HG03025 (cell line): ENCODE data around the gene COMMD4.
"Not testable (repeated sequence)": the region's sequence is repeated elsewhere in the genome, so short reads cannot be mapped to it uniquely, and the experiment has no call there.

Experiments used
- ATAC-seq: cut with Tn5 transposase; IDR thresholded peaks from one replicate; pipeline ENCODE4 v1.9.1; 2021; ENCODE audit warnings: mild to moderate bottlenecking, moderate library complexity; ENCODE audit not compliant: unreplicated experiment, low FRiP score

COMMD4 gene

GRCh38 chr15:75329571-75329970 lies 6.3 kb upstream of the COMMD4 start:
- no peak for ATAC-seq

- ATAC-seq: not testable (repeated sequence)
These were observed 3.8 kb upstream of the COMMD4 start for GRCh38 chr15:75332093-75332492.

GRCh38 chr15:75333654-75334419 lies 2.0 kb upstream of the COMMD4 start:
- ATAC-seq: not testable (repeated sequence)

- ATAC-seq: no peak
These were observed 554 bp upstream of the COMMD4 start for GRCh38 chr15:75335313-75335704.

GRCh38 chr15:75338661-75339240 lies 2.9 kb downstream of the COMMD4 start:
- ATAC-seq: no peak

GRCh38 chr15:75339531-75340240 lies 3.8 kb downstream of the COMMD4 start:
- no peak for ATAC-seq

- ATAC-seq: no peak
These were observed 6.4 kb downstream of the COMMD4 start for GRCh38 chr15:75342221-75342620.

GRCh38 chr15:75343953-75344352 lies 8.1 kb downstream of the COMMD4 start:
- not testable (repeated sequence) for ATAC-seq

- ATAC-seq: no peak
These were observed 10.9 kb downstream of the COMMD4 start, which contains the start of gene NEIL1 for GRCh38 chr15:75346796-75347221. TSS of gene NEIL1 (plus strand) at chr15:75347039. CDS start at chr15:75348906, 1,867 bp downstream.

- no peak for ATAC-seq
These were observed 11.6 kb downstream of the COMMD4 start for GRCh38 chr15:75347222-75348033.

- no peak for ATAC-seq
These were observed 12.2 kb downstream of the COMMD4 start for GRCh38 chr15:75348034-75348561.

GRCh38 chr15:75348562-75349350 lies 12.9 kb downstream of the COMMD4 start:
- no peak for ATAC-seq

- not testable (repeated sequence) for ATAC-seq
These were observed 13.4 kb downstream of the COMMD4 start for GRCh38 chr15:75349351-75349669.

- no peak for ATAC-seq
These were observed 14.2 kb downstream of the COMMD4 start for GRCh38 chr15:75349851-75350588.

GRCh38 chr15:75350601-75351361 lies 14.9 kb downstream of the COMMD4 start:
- ATAC-seq: no peak

- ATAC-seq: no peak
These were observed 16.6 kb downstream of the COMMD4 start for GRCh38 chr15:75352186-75353080.

- no peak for ATAC-seq
These were observed 17.7 kb downstream of the COMMD4 start for GRCh38 chr15:75353604-75354003.
